HUES64 (cell line): ENCODE results near the gene CHST11.

Experiments used
- H3K27ac ChIP-seq: 2 replicates; pipeline ENCODE4 v1.7.0; 2013; ENCODE audit warnings: low read depth, low read length, inconsistent platforms
- H3K27me3 ChIP-seq: 2 replicates; pipeline ENCODE4 v1.6.1; 2013; ENCODE audit warnings: mild to moderate bottlenecking, low read length; ENCODE audit not compliant: insufficient read depth
- H3K36me3 ChIP-seq: 2 replicates; pipeline ENCODE4 v1.6.1; 2013; ENCODE audit warnings: mild to moderate bottlenecking, low read length; ENCODE audit not compliant: insufficient read depth
- H3K4me1 ChIP-seq: 2 replicates; pipeline ENCODE4 v1.6.1; 2013; ENCODE audit warnings: mild to moderate bottlenecking, low read length, moderate library complexity; ENCODE audit not compliant: insufficient read depth
- H3K4me3 ChIP-seq: 2 replicates; pipeline ENCODE4 v1.5.1; 2013; ENCODE audit warnings: mild to moderate bottlenecking, low read length, moderate library complexity
- H3K9ac ChIP-seq: 2 replicates; pipeline ENCODE4 v1.6.1; 2013; ENCODE audit warnings: mild to moderate bottlenecking, low read depth, low read length
- H3K9me3 ChIP-seq: 2 replicates; pipeline ENCODE4 v1.6.1; 2013; ENCODE audit warnings: low read depth, low read length; ENCODE audit not compliant: insufficient read depth
- WGBS: fragments of 150-250, 120-280 bp; methylation state at CpG from one replicate; pipeline ENCODE4 v1.1.7; 2013; ENCODE audit warnings: missing lambda C conversion rate; 5-methylcytosine and 5-hydroxymethylcytosine counted together

The CHST11 gene

DNA sequence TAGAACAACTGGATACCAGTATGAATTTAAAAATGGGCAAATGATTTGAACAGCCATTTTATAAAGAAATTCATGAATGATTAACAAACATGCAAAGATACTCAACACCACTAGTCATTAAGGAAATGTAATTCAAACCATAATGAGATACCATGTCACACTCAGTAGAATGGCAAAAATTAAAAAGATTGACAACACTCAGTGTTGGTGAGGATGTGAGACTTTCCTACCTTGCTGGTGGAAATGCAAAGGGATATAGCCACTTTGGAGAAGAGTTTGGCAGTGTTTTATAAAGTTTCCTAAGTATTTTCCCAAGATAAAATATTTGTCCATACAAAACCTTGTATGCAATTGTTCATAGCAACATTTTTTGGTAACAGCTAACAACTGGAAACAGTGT is 6.0 kb upstream of the CHST11 start:
- peaks cover 13% of the 10 kb centered on the region for H3K4me1 ChIP-seq
- H3K9me3 ChIP-seq, result no peaks in the 10 kb centered on the region
- H3K27ac ChIP-seq, result no peak overlapping the region
- H3K36me3 ChIP-seq, result no peaks in the 10 kb centered on the region
- no peak overlapping the region for H3K9ac ChIP-seq
- peaks cover 18% of the 10 kb centered on the region for H3K27me3 ChIP-seq
- H3K4me3 ChIP-seq, result no peak overlapping the region

DNA sequence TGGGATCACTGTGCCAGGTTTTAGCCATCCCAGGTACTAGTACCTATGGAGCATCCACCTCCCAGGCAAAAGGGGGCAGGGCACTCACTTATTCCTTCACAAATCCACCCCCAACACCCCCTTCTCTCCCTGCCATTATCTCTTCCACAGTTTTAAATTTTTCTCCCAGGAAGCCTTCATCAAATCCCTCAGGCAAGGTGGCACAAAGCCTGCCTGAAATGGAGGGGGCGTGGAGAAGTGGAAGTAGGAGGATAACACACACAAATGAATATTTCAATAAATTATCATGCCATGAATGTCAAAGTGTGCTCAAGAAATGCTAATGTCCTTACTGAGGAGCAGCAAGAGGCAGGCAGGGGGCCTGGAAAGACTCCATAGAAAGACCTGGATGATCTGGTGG is 4.7 kb upstream of the CHST11 start:
- WGBS, result no CpG with 5 or more reads among the region's 1 CpG
- no peaks in the 10 kb centered on the region for H3K36me3 ChIP-seq
- H3K9me3 ChIP-seq, result no peaks in the 10 kb centered on the region

DNA sequence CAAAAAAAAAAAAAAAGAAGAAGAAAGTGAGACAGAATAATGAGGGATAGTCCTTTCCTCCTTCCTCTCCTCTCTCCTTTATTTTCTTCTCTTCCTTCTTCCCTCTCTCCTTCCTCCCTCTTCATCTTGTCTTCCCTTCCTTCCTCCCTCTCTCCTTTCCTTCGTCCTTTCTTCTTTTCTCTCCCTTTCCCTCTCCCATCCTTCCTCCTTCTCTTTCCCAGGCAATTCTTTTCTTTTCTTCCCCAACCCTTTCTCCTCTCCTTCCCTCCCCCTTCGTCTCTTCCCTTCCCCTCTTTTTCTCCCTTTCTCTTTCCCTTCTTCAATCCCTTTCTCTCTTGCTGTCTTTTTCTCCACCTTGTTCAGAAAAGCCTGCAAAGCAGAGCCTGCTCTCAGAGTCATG is 3.6 kb upstream of the CHST11 start:
- Histone ChIP-seq H3K36me3 (no peaks in the 10 kb centered on the region), H3K4me3 (no peak overlapping the region), H3K27me3 (peaks cover 22% of the 10 kb centered on the region), H3K27ac (no peak overlapping the region), H3K9me3 (no peaks in the 10 kb centered on the region), H3K9ac (no peak overlapping the region), H3K4me1 (peaks cover 17% of the 10 kb centered on the region)
- 74% methylated on average over 2 of the region's 2 CpGs for WGBS

More for the DNA sequence above, 4.7 kb upstream of the CHST11 start:
- Histone ChIP-seq H3K27ac (no peak overlapping the region), H3K27me3 (peaks cover 19% of the 10 kb centered on the region), H3K9ac (no peak overlapping the region), H3K4me3 (no peak overlapping the region), H3K4me1 (peaks cover 17% of the 10 kb centered on the region)

DNA sequence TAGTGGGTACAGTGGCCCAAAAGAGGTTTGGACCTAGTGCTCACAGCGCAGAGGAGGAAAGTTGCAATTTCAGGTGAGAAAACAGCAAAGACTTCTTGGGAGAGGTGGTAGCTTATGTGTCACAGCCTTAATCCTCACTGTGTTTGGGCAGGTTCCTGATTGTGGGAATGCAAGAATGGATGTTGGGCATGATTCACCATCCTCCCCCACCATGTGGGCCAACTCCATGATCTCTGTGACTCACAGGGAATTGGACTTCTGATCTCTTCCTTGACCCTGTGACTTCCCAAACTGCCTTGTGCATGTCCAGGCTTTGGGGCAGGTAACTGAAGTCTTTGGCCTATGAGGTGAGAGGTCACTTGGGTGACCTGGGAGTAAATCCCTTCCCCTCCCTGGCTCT is 1.8 kb upstream of the CHST11 start:
- Histone ChIP-seq H3K27me3 (peaks cover 40% of the 10 kb centered on the region), H3K4me1 (peaks cover 30% of the 10 kb centered on the region), H3K4me3 (no peak overlapping the region), H3K9me3 (no peaks in the 10 kb centered on the region), H3K9ac (no peak overlapping the region), H3K36me3 (no peaks in the 10 kb centered on the region), H3K27ac (no peak overlapping the region)
- 86% methylated on average over 1 of the region's 1 CpG for WGBS

DNA sequence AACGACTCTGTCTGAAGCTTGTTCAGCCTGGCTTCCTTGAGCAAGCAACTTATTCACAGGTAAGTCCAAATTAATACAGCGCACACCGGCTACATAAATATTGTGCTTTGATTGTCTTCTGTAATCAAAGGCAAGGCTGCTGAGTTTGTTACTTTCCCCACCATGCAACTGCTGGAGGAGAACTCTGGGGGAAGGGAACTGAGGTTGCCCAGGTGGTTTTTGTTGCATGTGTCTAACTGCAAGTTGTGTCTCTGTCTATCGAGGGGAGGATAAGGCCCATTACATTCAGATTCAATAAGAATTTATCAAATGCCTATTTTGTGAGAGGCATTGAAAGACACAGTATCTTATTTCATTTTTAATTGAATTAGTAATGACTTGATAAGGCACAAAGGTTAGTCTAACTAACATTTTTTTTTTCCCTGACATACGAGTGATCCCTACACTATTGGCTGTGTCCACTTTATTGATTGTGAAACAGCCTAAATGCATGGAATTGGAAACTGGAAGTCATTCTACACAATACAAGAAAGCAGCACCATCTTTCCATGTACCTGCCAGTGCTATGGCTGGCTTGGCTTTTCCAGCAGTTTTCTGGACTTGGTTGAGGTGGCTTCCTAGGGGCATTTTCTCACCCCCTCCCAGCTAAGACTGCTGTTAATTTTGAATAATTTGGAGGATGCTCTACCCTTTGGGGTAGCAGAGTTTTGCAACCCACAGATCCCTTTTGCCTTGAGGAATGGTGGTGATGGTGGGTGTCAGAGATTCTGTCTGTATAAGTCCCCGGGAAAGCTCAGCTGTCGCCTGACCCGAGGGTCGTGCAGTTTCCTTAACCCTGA is 951 bp upstream of the CHST11 start:
- peaks cover 33% of the 10 kb centered on the region for H3K4me1 ChIP-seq
- peaks cover 40% of the 10 kb centered on the region for H3K27me3 ChIP-seq
- no peak overlapping the region for H3K27ac ChIP-seq
- no peaks in the 10 kb centered on the region for H3K36me3 ChIP-seq
- H3K9ac ChIP-seq, result peak overlapping the region; percentile 68
- H3K4me3 ChIP-seq, result peak overlapping the region; percentile 98
- H3K9me3 ChIP-seq, result no peaks in the 10 kb centered on the region
- WGBS, result 34% methylated on average over 8 of the region's 9 CpGs

DNA sequence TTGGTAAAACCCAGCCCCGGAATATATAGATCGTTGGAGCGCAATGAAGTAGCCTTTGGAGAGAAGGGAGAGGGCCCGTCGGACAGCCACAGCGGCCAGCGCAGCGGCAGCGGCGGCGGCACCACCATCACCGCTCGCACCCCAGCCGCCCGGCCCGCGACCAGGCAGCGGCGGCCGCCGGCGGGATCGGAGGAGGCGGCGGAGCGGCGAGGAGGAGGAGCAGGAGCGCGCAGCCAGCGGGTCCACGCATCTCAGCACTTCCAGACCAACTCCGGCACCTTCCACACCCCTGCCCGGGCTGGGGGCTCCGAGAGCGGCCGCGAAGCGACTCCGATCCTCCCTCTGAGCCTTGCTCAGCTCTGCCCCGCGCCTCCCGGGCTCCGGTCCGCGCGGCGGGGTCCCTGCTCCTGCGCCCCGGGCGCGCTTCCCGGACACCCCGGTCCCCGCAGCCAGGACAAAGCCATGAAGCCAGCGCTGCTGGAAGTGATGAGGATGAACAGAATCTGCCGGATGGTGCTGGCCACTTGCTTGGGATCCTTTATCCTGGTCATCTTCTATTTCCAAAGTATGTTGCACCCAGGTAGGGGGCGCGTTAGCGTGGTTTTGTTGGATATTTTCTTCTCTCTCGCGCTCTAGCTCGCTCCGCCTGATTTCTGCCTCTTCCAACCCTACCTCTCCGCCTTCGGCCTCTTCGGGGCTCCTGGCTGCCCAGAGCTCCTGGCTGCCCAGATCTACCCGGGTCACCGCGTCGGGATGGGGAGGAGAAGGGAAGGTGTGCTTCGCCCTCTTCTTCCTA is 400 bp downstream of the CHST11 start:
- Histone ChIP-seq H3K9ac (peak overlapping the region; percentile 71), H3K27ac (peak overlapping the region; percentile 63; the same call in 1 of the 2 replicates), H3K36me3 (no peaks in the 10 kb centered on the region), H3K4me1 (peaks cover 38% of the 10 kb centered on the region), H3K9me3 (no peaks in the 10 kb centered on the region), H3K27me3 (peaks cover 40% of the 10 kb centered on the region), H3K4me3 (peak overlapping the region; percentile 98)
- under 1% methylated on average over 70 of the region's 71 CpGs for WGBS

DNA sequence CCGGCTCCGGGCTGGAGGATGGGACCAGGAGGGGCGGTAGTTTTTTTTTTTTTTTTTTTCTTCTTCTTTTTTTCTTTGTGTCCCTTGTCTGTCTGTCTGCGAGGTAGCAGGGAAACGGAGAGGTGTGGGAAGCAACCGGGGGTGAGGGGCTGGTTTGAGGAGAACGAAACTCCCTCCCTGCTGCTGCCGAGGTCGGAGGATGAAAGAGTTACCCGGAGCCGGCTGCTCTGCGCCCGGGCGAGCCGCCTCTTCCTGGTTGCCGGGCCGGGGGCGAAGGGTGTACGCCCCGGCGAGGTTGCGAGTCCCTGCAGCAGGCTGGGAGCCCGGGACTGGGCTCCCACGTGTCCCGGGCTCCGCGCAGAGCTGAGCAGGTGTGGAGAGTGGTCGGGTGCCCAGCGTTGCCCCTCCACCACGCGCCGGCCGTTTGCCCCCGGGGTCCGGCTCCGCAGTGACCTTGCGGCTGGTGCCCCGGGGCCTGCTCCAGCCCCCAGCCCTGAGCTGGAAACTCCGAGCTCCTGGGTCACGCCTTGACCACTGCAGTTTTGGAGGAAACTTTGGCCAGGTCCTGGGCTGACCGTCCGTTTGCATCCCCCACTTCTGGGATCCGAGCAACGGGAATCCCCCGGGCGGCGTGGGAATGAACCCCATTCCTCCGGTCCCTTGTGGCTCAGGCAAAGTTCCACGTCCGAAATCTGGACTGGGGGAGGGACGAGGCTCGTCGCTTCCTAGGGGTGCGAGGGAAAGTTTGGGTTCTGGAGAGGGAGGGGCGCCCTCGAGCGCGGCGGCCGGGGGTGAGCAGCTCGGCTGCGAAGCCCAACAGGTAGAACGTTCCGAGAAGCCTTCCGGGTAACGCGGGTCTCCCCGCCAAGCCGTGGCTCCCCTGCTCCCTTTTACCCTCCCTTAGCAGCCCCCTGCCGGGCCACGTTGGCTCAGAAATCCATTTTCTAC is 1.3 kb downstream of the CHST11 start:
- H3K27ac ChIP-seq, result no peak overlapping the region
- H3K9me3 ChIP-seq, result no peaks in the 10 kb centered on the region
- peak overlapping the region; percentile 98 for H3K4me3 ChIP-seq
- WGBS, result under 1% methylated on average over 68 of the region's 71 CpGs
- H3K36me3 ChIP-seq, result no peaks in the 10 kb centered on the region
- peak overlapping the region; percentile 71 for H3K9ac ChIP-seq
- peaks cover 39% of the 10 kb centered on the region for H3K27me3 ChIP-seq
- H3K4me1 ChIP-seq, result peaks cover 36% of the 10 kb centered on the region

DNA sequence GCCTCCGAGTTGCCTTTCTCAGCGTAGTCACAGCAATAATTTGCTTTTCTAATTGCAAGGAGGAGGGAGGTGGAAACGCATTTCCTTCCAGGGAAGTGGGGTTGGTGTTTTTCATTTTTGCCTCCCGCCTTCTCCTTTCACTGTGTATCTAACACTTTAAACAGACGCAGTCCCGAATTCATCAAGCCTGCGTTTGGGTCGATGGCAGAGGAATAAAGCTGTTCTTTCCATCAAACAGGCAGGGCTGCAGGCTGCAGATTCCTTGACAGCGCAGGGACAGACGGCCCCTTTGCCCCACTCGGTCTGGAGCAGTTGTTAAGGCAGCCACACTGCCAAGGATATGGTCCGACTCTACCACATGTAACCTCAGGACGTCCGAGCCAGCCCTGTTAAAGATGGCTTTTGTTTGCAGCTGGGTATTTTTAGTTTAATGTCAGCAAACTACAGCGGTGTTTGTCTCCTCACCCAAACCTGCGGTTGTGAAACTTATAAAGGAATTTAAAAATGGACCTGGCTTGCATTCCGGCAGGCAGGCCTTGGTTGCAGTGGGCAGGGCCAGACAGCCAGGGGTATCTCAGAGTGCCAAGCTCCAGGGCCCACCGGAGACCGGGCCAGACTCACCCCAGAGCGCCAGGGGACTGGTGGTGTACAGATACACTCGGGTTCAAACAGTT is 2.1 kb downstream of the CHST11 start:
- Histone ChIP-seq H3K27me3 (peaks cover 35% of the 10 kb centered on the region), H3K9me3 (no peaks in the 10 kb centered on the region), H3K9ac (peak overlapping the region; percentile 71), H3K27ac (no peak overlapping the region), H3K36me3 (no peaks in the 10 kb centered on the region), H3K4me3 (peak overlapping the region; percentile 98), H3K4me1 (peaks cover 36% of the 10 kb centered on the region)
- WGBS, result 8% methylated on average over 19 of the region's 21 CpGs

DNA sequence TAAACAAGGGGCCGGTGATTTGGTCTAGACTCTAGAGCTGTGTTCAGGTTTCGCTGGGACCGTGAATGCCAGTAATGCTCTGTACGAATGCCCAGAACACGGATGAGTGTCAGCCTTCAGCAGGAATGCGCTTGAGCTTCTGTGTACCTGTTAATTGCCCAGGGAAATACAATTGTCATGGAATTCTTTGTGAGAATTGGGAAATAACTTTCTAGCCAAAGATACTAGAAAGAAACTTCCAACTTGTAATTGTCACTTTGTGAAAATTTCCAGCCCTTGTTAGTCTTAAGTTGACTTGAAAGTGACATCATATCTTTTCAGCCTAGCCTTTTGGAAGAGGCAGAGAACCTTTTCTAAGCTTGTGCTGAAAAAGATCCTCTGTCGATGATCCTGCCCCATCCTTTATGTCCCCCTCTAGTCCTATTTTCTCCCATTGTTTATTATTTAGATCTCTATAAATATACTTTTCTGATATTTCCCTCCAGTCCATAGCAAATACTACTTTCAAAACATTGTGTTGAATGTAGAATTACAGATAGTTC is 2.7 kb downstream of the CHST11 start:
- peaks cover 34% of the 10 kb centered on the region for H3K27me3 ChIP-seq
- 51% methylated on average over 7 of the region's 7 CpGs for WGBS

DNA sequence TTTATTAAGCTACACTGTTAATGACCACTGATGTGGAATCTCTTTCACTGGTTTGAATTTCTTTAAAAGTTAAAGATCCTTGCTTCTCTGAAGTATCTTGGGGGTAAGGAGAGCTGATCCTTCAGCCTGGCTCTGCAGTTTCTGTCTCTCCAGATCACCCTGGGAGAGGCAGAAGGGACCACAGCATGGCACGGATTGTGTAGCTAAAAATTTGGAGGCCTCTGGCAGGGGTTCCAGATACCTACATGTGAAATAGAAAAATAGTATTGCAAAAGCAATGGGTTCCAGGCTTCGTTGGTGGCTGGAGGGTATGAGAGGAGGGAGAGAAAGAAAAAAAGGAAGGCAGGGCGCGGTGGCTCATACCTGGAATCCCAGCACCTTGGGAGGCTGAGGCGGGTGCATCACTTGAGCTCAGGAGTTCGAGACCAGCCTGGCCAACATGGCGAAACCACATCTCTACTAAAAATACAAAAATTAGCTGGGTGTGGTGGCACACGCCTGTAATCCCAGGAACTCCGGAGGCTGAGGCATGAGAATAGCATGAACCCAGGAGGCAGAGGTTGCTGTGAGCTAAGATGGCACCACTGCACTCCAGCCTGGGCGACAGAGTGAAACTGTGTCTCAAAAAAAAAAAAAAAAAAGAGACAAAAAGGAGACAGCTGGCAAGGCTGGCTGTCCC is 3.4 kb downstream of the CHST11 start:
- no peak overlapping the region for H3K27ac ChIP-seq
- H3K27me3 ChIP-seq, result peaks cover 27% of the 10 kb centered on the region
- H3K9me3 ChIP-seq, result no peaks in the 10 kb centered on the region
- WGBS, result 80% methylated on average over 10 of the region's 10 CpGs
- H3K4me3 ChIP-seq, result no peak overlapping the region
- peaks cover 32% of the 10 kb centered on the region for H3K4me1 ChIP-seq
- no peak overlapping the region for H3K9ac ChIP-seq
- H3K36me3 ChIP-seq, result no peaks in the 10 kb centered on the region

More for the DNA sequence above, 2.7 kb downstream of the CHST11 start:
- H3K36me3 ChIP-seq, result no peaks in the 10 kb centered on the region
- H3K27ac ChIP-seq, result no peak overlapping the region
- H3K4me1 ChIP-seq, result peaks cover 36% of the 10 kb centered on the region
- no peaks in the 10 kb centered on the region for H3K9me3 ChIP-seq
- no peak overlapping the region; the same call in 1 of the 2 replicates for H3K9ac ChIP-seq
- H3K4me3 ChIP-seq, result peak overlapping the region; percentile 98
